C4-2B (cell line): Measurements from ENCODE around the gene EDC3.

Experiments used
- ZFX ChIP-seq: fragments of 450-650 bp; IDR thresholded peaks from 2 replicates; pipeline ENCODE4 v1.6.1; 2017
- TF ChIP-seq, protein P1 (sequence below): fragments of 450-650 bp; conservative IDR thresholded peaks from 2 replicates; pipeline ENCODE4 v1.5.1; 2017; ENCODE audit warnings: mild to moderate bottlenecking

GRCh38 chr15:74630284-74631086 lies 65.3 kb downstream of the EDC3 start:
- TF ChIP-seq, protein P1, sequence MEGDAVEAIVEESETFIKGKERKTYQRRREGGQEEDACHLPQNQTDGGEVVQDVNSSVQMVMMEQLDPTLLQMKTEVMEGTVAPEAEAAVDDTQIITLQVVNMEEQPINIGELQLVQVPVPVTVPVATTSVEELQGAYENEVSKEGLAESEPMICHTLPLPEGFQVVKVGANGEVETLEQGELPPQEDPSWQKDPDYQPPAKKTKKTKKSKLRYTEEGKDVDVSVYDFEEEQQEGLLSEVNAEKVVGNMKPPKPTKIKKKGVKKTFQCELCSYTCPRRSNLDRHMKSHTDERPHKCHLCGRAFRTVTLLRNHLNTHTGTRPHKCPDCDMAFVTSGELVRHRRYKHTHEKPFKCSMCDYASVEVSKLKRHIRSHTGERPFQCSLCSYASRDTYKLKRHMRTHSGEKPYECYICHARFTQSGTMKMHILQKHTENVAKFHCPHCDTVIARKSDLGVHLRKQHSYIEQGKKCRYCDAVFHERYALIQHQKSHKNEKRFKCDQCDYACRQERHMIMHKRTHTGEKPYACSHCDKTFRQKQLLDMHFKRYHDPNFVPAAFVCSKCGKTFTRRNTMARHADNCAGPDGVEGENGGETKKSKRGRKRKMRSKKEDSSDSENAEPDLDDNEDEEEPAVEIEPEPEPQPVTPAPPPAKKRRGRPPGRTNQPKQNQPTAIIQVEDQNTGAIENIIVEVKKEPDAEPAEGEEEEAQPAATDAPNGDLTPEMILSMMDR: no peak
- TF ChIP-seq ZFX: no peak
